Type B pancreatic cell (in vitro differentiated cells): Measurements from ENCODE around the gene ZPLD1. TPM values are rescaled to one million over a fixed set of nuclear protein-coding genes. Genes with fewer than 3 reads are reported as not detected.

Experiments
- DNase-seq: peaks from one replicate; pipeline ENCODE4 v3.0.0; 2021; ENCODE audit warnings: mixed read lengths; ENCODE audit not compliant: unreplicated experiment; ENCODE audit errors: extremely low spot score
- H3K27ac Mint-ChIP-seq: 2 replicates; pipeline ENCODE4 v1.8.0; 2021; ENCODE audit warnings: mild to moderate bottlenecking, mixed read lengths
- H3K27me3 Mint-ChIP-seq: 2 replicates; pipeline ENCODE4 v1.8.0; 2021; ENCODE audit warnings: mixed read lengths
- H3K36me3 Mint-ChIP-seq: 2 replicates; pipeline ENCODE4 v1.8.0; 2021; ENCODE audit warnings: mixed read lengths
- H3K4me1 Mint-ChIP-seq: one replicate; pipeline ENCODE4 v1.8.0; 2021; ENCODE audit warnings: mixed read lengths; ENCODE audit not compliant: unreplicated experiment
- H3K4me3 Mint-ChIP-seq: 2 replicates; pipeline ENCODE4 v1.8.0; 2021; ENCODE audit warnings: mild to moderate bottlenecking, mixed read lengths
- H3K9me3 Mint-ChIP-seq: 2 replicates; pipeline ENCODE4 v1.8.0; 2021; ENCODE audit warnings: mixed read lengths
- CTCF ChIP-seq: fragments of 200-600 bp; sonication (generic); conservative IDR thresholded peaks from 2 replicates; pipeline ENCODE4 v1.5.0; 2021; ENCODE audit warnings: antibody characterized with exemption, mild to moderate bottlenecking
- total RNA-seq: library from RNA; stranded (reverse); gene quantifications from 2 replicates; pipeline ENCODE4 v1.2.1, GENCODE V29; 2021; ENCODE audit warnings: low replicate concordance

ZPLD1 gene
- total RNA-seq, 1 donor from 2014 or later = 1.5 TPM

- no peak for DNase-seq
- Mint-ChIP-seq H3K36me3 (no peaks in the 10 kb centered on the region), H3K4me1 (peaks cover 1% of the 10 kb centered on the region), H3K27me3 (no peaks in the 10 kb centered on the region), H3K4me3 (no peak overlapping the region), H3K27ac (no peak overlapping the region), H3K9me3 (no peaks in the 10 kb centered on the region)
- TF ChIP-seq CTCF = no peak
Measured at GRCh38 chr3:102449930-102450329, 15.1 kb downstream of the ZPLD1 start.

DNA sequence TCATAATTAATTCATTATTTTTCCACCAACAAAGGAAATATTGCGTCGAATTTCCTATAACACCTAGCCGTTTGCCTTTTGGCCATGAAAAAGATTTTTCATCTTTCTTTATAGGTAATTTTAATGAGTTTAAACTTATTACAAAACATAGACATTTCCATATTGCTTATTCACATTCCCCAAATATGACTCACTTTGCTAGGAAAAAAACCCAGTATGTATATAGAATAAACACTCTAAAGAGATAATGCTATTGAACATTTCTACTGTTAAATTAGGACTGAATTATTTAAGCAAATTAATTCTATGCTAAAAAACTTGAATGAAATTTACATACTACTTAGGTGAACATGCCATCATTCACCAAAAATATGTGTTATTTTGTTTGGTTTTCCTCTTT lies 16.2 kb downstream of the ZPLD1 start:
- Mint-ChIP-seq H3K27me3 (no peaks in the 10 kb centered on the region), H3K4me1 (no peaks in the 10 kb centered on the region), H3K36me3 (no peaks in the 10 kb centered on the region), H3K9me3 (no peaks in the 10 kb centered on the region), H3K27ac (no peak overlapping the region), H3K4me3 (no peak overlapping the region)
- no peak for DNase-seq
- TF ChIP-seq CTCF = no peak

GRCh38 chr3:102451543-102451942 lies 16.7 kb downstream of the ZPLD1 start:
- H3K27ac Mint-ChIP-seq = no peak overlapping the region
- no peak overlapping the region for H3K4me3 Mint-ChIP-seq
- no peaks in the 10 kb centered on the region for H3K36me3 Mint-ChIP-seq
- H3K9me3 Mint-ChIP-seq = no peaks in the 10 kb centered on the region
- H3K4me1 Mint-ChIP-seq = no peaks in the 10 kb centered on the region
- H3K27me3 Mint-ChIP-seq = no peaks in the 10 kb centered on the region
- no peak for TF ChIP-seq CTCF
- DNase-seq = no peak

DNA sequence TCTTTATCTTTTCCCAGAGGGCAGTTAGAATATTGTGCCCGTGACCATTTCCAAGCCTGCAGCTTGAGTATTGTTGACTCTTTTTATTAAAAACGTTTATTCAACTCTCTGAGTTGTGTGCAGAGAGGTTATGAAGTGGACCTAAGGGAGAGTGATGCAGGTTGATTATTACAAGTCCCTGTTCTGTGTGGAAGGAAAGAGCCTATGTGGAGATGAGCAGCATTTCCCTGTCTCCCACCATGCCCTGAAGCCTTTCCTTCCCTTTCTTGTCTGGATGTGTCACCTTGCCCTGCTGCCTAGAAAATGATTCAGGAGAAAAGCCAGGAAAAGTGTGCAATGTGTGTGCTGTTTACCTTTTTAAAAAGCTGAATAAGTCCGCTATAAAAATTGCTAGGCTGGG lies 19.4 kb downstream of the ZPLD1 start:
- Mint-ChIP-seq H3K36me3 (no peaks in the 10 kb centered on the region), H3K9me3 (no peaks in the 10 kb centered on the region), H3K27me3 (no peaks in the 10 kb centered on the region), H3K4me1 (no peaks in the 10 kb centered on the region), H3K4me3 (no peak overlapping the region), H3K27ac (no peak overlapping the region)
- TF ChIP-seq CTCF = no peak
- no peak for DNase-seq

GRCh38 chr3:102457644-102458043 lies 22.8 kb downstream of the ZPLD1 start:
- TF ChIP-seq CTCF = no peak
- Mint-ChIP-seq H3K27me3 (no peaks in the 10 kb centered on the region), H3K27ac (no peak overlapping the region), H3K4me3 (no peak overlapping the region), H3K4me1 (no peaks in the 10 kb centered on the region), H3K36me3 (no peaks in the 10 kb centered on the region), H3K9me3 (no peaks in the 10 kb centered on the region)
- DNase-seq = no peak

- H3K36me3 Mint-ChIP-seq = no peaks in the 10 kb centered on the region
- H3K9me3 Mint-ChIP-seq = no peaks in the 10 kb centered on the region
- H3K27me3 Mint-ChIP-seq = no peaks in the 10 kb centered on the region
- H3K4me1 Mint-ChIP-seq = no peaks in the 10 kb centered on the region
- no peak overlapping the region for H3K4me3 Mint-ChIP-seq
- DNase-seq = no peak
- TF ChIP-seq CTCF = no peak
- no peak overlapping the region for H3K27ac Mint-ChIP-seq
Measured at GRCh38 chr3:102460579-102460978, 25.8 kb downstream of the ZPLD1 start.
